Cortex of kidney (tissue), 1 donor: ENCODE results near the gene LONP1.

ENCODE experiments used
- DNase-seq: peaks from one replicate; lab custom pipeline; 2025; lab: John Stamatoyannopoulos, UW

Gene LONP1

GRCh38 chr19:5645409-5645808 lies 74.5 kb downstream of the LONP1 start:
- DNase-seq = no peak

GRCh38 chr19:5644037-5644436 lies 75.9 kb downstream of the LONP1 start:
- DNase-seq = no peak

GRCh38 chr19:5643060-5643459 lies 76.9 kb downstream of the LONP1 start:
- no peak for DNase-seq

GRCh38 chr19:5642204-5642603 lies 77.7 kb downstream of the LONP1 start:
- DNase-seq = no peak
